Prostate gland (tissue), 2 donors: Measurements from ENCODE around the gene CST9L. TPM values are rescaled to one million over a fixed set of nuclear protein-coding genes. Genes with fewer than 3 reads are reported as not detected.

Experiments
- DNase-seq: peaks from one replicate; pipeline ENCODE4 v3.0.0-alpha.2; 2019; ENCODE audit warnings: low spot score
- H3K27ac ChIP-seq, 2 donors: fragments of 200-600 bp; sonication (generic); 2 replicates each; pipeline ENCODE4 v1.5.1; 2017 to 2019
- H3K27me3 ChIP-seq: fragments of 200-600 bp; sonication (generic); replicated peaks from 2 replicates; pipeline ENCODE4 v1.5.1; 2019; ENCODE audit not compliant: insufficient read depth
- H3K36me3 ChIP-seq, 2 donors: fragments of 200-600 bp; sonication (generic); 1 replicate in 1 of 2; 2 replicates in 1 of 2; pipeline versions ENCODE4 v1.5.1 to v1.8.1; 2017 to 2019
- H3K4me1 ChIP-seq: fragments of 200-600 bp; sonication (generic); replicated peaks from 2 replicates; pipeline ENCODE4 v1.5.1; 2019
- H3K4me3 ChIP-seq, 2 donors: fragments of 200-600 bp; sonication (generic); 2 replicates each; pipeline ENCODE4 v1.5.1; 2017 to 2019
- H3K9me3 ChIP-seq: fragments of 200-600 bp; sonication (generic); 2 replicates; pipeline ENCODE4 v1.5.1; 2017
- POLR2A ChIP-seq: fragments of 450-650 bp; IDR thresholded peaks from one replicate; pipeline ENCODE4 v1.6.1; 2016; ENCODE audit warnings: antibody characterized with exemption, mild to moderate bottlenecking
- POLR2AphosphoS5 ChIP-seq: sonication (generic); formaldehyde crosslinking; IDR thresholded peaks from one replicate; pipeline ENCODE4 v1.6.1; 2017; ENCODE audit warnings: antibody characterized with exemption
- WGBS: methylation state at CpG from one replicate; pipeline ENCODE4 v1.1.5; 2018; 5-methylcytosine and 5-hydroxymethylcytosine counted together
- intact Hi-C: fragments of 100-400 bp; cut with DNase I; formaldehyde crosslinking; loops from one replicate; pipeline ENCODE4 v1.14.2; 2022
- total RNA-seq, 2 donors: library from RNA; depleted of rRNA; stranded (reverse); fragments of >200 nt; gene quantifications; one replicate each; pipeline ENCODE4 v1.1.0, GENCODE V29; 2016
- TF ChIP-seq, protein P1 (sequence below), 4 experiments: fragments of 200-600 bp in 2 of 4; fragments of 450-650 bp in 2 of 4; sonication (generic) in 2 of 4; IDR thresholded peaks; 1 replicate in 3 of 4; 2 replicates in 1 of 4; pipeline ENCODE4 v1.5.1; 2016 to 2019; ENCODE audit warnings: antibody characterized with exemption in 4 of 4, mild to moderate bottlenecking in 2 of 4, moderate library complexity in 2 of 4

CST9L gene
- total RNA-seq, 2 donors from 2014 or later: 44.0 TPM; not detected in 1

DNA sequence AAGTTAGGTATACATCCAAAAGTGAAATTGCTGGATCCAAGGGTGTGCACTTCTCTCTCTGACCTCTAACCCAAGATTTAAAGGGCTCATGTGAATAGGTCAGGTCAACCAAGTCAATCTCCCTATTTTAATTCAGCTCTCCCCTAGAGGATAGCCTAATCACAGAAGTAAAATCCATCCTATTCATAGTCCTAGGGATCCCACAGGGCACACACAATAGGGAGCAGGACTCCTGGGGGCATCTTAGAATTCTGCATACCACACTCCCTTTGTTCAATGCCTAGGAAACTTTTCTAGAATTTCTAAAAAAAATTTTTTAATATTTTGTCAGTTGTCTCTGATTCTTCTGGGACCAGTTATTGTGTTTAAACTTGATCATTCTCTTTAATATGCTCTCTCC, 35.1 kb downstream of the CST9L start:
- no peak for DNase-seq
- H3K27me3 ChIP-seq: no peaks in the 10 kb centered on the region
- no peak overlapping the region for H3K4me3 ChIP-seq
- H3K27ac ChIP-seq: no peak overlapping the region
- H3K4me1 ChIP-seq: no peaks in the 10 kb centered on the region
- no peaks in the 10 kb centered on the region for H3K9me3 ChIP-seq
- TF ChIP-seq POLR2A (no peak), POLR2AphosphoS5 (no peak)
- TF ChIP-seq, protein P1, sequence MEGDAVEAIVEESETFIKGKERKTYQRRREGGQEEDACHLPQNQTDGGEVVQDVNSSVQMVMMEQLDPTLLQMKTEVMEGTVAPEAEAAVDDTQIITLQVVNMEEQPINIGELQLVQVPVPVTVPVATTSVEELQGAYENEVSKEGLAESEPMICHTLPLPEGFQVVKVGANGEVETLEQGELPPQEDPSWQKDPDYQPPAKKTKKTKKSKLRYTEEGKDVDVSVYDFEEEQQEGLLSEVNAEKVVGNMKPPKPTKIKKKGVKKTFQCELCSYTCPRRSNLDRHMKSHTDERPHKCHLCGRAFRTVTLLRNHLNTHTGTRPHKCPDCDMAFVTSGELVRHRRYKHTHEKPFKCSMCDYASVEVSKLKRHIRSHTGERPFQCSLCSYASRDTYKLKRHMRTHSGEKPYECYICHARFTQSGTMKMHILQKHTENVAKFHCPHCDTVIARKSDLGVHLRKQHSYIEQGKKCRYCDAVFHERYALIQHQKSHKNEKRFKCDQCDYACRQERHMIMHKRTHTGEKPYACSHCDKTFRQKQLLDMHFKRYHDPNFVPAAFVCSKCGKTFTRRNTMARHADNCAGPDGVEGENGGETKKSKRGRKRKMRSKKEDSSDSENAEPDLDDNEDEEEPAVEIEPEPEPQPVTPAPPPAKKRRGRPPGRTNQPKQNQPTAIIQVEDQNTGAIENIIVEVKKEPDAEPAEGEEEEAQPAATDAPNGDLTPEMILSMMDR (IDR thresholded peaks at IDR 0.05): no peak
- no peaks in the 10 kb centered on the region for H3K36me3 ChIP-seq
- intact Hi-C loops: no loop called here

DNA sequence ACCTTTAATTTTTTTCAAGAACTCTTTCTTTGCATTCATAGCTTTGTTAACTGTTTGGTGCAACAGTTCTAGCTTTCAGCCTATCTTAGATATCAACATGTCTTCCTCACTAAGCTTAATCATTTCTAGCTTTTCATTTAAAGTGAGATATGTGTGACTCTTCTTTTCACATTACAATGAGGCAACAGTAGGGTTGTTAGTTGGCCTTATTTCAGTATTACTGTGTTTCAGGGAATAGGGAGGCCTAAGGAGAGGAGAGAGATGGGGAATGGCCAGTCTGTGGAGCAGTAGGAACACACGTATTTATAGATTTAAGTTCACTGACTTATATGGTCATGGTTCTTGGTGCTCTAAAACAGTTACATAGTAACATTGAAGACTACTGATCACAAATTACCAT, 35.8 kb downstream of the CST9L start:
- H3K36me3 ChIP-seq: no peaks in the 10 kb centered on the region
- H3K4me3 ChIP-seq: no peak overlapping the region
- no peaks in the 10 kb centered on the region for H3K4me1 ChIP-seq
- no peaks in the 10 kb centered on the region for H3K27me3 ChIP-seq
- no peak overlapping the region for H3K27ac ChIP-seq
- intact Hi-C loops: no loop called here
- no peaks in the 10 kb centered on the region for H3K9me3 ChIP-seq
- 87% methylated on average over 1 of the region's 1 CpG for WGBS
- TF ChIP-seq, protein P1 (IDR thresholded peaks at IDR 0.05): no peak
- TF ChIP-seq POLR2A (no peak), POLR2AphosphoS5 (no peak)
- DNase-seq: no peak

DNA sequence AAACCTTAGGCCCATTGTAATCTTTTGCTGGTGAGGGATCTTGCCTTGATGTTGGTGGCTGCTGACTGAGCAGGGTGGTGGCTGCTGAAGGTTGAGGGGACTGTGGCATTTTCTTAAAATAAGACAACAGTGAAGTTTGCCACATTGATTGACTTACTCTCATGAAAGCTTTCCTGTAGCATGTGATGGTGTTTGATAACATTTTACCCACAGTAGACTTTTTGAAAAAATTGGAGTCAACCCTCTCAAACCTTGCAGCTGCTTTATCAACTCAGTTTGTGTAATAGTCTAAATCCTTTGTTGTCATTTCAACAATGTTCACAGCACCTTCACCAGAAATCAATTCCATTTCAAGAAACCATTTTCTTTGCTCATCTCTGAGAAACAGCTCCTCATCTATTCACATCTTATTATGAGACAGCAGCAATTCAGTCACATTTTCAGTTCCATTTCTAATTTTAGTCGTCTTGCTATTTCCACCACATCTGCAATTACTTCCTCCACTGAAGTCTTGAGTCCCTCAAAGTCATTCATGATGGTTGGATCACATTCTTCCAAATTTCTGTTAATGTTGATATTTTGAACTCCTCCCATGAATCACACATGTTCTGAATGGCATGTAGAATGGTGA, 37.2 kb downstream of the CST9L start:
- intact Hi-C loops: no loop called here
- no peaks in the 10 kb centered on the region for H3K4me1 ChIP-seq
- WGBS: 63% methylated on average over 1 of the region's 1 CpG
- H3K36me3 ChIP-seq: no peaks in the 10 kb centered on the region
- no peaks in the 10 kb centered on the region for H3K9me3 ChIP-seq
- TF ChIP-seq, protein P1 (IDR thresholded peaks at IDR 0.05): no peak
- TF ChIP-seq POLR2A (no peak), POLR2AphosphoS5 (no peak)
- no peak overlapping the region for H3K27ac ChIP-seq
- H3K27me3 ChIP-seq: no peaks in the 10 kb centered on the region
- DNase-seq: no peak
- H3K4me3 ChIP-seq: no peak overlapping the region

DNA sequence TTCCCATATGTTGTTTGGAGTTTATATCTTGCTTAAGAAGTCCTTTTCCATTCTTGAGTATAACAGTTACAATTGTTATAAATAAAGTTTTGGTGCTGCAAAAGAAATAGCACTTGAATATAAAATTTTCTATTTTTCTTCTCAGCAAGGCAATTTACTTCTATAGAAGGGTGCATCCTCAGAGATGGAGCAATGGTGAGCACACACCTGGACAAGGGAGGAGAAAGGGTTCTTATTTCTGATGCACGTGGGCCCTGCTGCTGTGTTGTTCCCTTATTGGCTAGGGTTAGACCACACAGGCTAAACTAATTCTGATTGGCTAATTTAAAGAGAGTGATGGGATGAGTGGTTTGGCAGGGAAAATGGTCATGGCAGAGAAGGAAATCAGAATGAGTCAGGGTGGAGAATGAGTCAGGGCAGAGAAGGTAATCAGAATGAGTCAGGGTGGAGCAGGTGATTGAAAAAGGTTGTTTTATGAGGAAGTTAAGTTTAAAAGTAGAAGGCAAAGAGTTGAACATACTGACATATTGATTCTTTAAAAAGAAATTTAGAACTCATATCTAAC, 39.3 kb downstream of the CST9L start:
- no peak for TF ChIP-seq POLR2AphosphoS5
- TF ChIP-seq, protein P1 (IDR thresholded peaks at IDR 0.05): no peak
- TF ChIP-seq POLR2A: no peak
- no peak for DNase-seq
- no peaks in the 10 kb centered on the region for H3K4me1 ChIP-seq
- no peak overlapping the region for H3K27ac ChIP-seq
- WGBS: 82% methylated on average over 1 of the region's 1 CpG
- H3K36me3 ChIP-seq: no peaks in the 10 kb centered on the region
- intact Hi-C loops: no loop called here
- no peaks in the 10 kb centered on the region for H3K27me3 ChIP-seq
- no peak overlapping the region for H3K4me3 ChIP-seq
- H3K9me3 ChIP-seq: no peaks in the 10 kb centered on the region

DNA sequence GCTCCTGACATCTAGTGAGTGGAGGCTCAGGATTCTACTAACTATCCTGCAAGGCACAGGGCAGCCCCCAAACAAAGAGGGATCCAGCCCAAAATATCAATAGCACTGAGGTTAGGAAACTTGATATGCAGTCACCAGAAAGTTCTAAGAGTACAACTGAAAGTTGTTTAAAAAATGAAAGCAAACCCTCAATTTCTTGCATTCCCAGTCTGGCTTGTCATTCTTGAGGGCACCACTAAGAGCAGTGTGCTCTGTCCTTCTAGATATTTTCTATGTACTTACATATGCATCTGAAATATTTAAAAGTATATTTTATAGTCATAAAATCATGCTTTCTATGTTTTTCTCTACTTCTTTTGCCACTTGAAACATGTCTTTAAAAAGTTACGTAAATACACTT, 41.4 kb downstream of the CST9L start:
- H3K27me3 ChIP-seq: no peaks in the 10 kb centered on the region
- H3K27ac ChIP-seq: no peak overlapping the region
- intact Hi-C loops: no loop called here
- 95% methylated on average over 1 of the region's 1 CpG for WGBS
- H3K4me1 ChIP-seq: no peaks in the 10 kb centered on the region
- H3K9me3 ChIP-seq: no peaks in the 10 kb centered on the region
- no peak for TF ChIP-seq POLR2AphosphoS5
- TF ChIP-seq POLR2A: no peak
- TF ChIP-seq, protein P1 (IDR thresholded peaks at IDR 0.05): no peak
- H3K36me3 ChIP-seq: no peaks in the 10 kb centered on the region
- no peak overlapping the region for H3K4me3 ChIP-seq
- no peak for DNase-seq
